ENCODE data around the gene MLF1.

DNA sequence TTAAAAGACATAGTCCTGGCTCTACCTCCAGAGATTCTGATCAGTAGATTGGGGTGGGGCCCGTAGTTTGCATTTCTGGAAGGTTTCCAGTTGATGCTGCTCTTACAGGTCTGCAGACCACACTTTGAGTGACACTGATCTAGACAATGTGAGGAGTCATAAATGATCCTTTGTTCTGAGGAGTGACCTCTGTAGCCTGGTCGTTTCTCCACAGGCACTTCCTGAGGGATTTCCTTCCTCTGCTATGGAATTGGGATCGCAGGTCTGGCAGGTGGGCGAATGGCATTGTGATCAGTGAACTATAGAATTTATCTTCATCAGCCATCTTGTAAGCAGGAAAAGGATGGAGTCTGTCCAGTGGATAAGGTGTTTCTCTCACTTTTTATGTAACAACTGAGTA, 78.8 kb downstream of the MLF1 start:
- TF ChIP-seq MYNN (tag by site-specific recombination; IDR thresholded peaks at IDR 0.05; ENCODE audit: borderline replicate concordance) (no peak), CTCF (tag by site-specific recombination; IDR thresholded peaks at IDR 0.05) (no peak), ZBTB8A (tag by site-specific recombination; IDR thresholded peaks at IDR 0.05) (no peak), ZNF324 (tag by site-specific recombination; IDR thresholded peaks at IDR 0.05) (no peak), ZNF266 (tag by site-specific recombination; IDR thresholded peaks at IDR 0.05; ENCODE audit: low read depth) (no peak)

Measured in HEK293 (cell line).